ENCODE measurements around the gene TOPAZ1. TPM values are rescaled to one million over a fixed set of nuclear protein-coding genes. Genes with fewer than 3 reads are reported as not detected.
A peak's percentile ranks its signal among the peaks of the same experiment; 100 is the strongest.

The TOPAZ1 gene
- polyA plus RNA-seq, 1 donor = 0.01 TPM

DNA sequence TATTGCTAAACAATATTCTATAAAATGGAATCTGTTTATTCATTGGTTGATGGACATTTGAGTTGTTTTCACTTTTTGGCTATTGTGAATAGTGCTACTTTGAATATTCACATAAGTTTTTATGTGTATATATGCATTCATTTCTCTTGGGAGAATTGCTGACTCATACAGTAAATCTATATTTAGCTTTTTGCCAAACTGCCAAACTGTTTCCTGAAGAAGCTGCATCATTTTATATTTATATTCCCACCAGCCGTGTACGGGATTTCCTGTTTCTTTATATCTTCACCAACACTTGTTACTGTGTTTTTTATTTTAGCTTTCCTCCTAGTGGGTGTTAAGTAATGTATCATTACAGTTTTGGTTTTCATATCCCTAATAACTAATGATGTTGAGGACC lies 84.3 kb downstream of the TOPAZ1 start:
- no peaks in the 10 kb centered on the region for H3K27me3 ChIP-seq (ENCODE audit: control insufficient read depth, insufficient read depth, low read length)
- H3K4me1 ChIP-seq (ENCODE audit: control insufficient read depth, insufficient read depth, low read length) = no peaks in the 10 kb centered on the region
- no peak overlapping the region for H3K27ac ChIP-seq (ENCODE audit: low read length)
- DNase-seq = no peak
- H3K9me3 ChIP-seq (ENCODE audit: control insufficient read depth, low read depth, low read length) = no peaks in the 10 kb centered on the region
- whole genome bisulfite sequencing (ENCODE audit: insufficient coverage, low lambda C conversion rate) = 100% methylated on average over 2 of the region's 2 CpGs
- no peak overlapping the region for H3K4me3 ChIP-seq (ENCODE audit: low read length)
- H3K36me3 ChIP-seq (ENCODE audit: control insufficient read depth, insufficient read depth, low read length) = no peaks in the 10 kb centered on the region

DNA sequence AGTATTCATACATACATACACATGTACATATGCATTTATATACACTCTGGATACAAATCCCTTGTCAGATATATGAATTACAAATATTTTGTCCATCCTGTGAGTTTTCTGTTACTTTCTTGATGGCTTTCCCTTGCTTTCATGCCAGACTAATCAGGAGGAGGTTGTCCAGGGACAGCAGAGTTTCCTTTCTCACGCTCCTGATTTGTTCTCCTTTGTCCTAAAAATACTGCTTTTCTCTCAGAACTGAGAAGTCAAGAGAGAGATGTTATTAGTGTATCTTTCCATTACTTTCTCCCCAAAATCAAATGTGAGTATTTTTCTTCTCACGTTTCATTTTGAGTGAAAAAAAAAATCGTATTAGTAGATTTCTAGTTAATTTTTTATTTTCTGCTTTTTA lies 84.8 kb downstream of the TOPAZ1 start:
- Histone ChIP-seq H3K4me1 (ENCODE audit: control insufficient read depth, insufficient read depth, low read length) (no peaks in the 10 kb centered on the region), H3K27me3 (ENCODE audit: control insufficient read depth, insufficient read depth, low read length) (no peaks in the 10 kb centered on the region), H3K4me3 (ENCODE audit: low read length) (no peak overlapping the region), H3K36me3 (ENCODE audit: control insufficient read depth, insufficient read depth, low read length) (no peaks in the 10 kb centered on the region), H3K9me3 (ENCODE audit: control insufficient read depth, low read depth, low read length) (no peaks in the 10 kb centered on the region), H3K27ac (ENCODE audit: low read length) (no peak overlapping the region)
- WGBS (ENCODE audit: insufficient coverage, low lambda C conversion rate) = 82% methylated on average over 3 of the region's 3 CpGs
- DNase-seq = no peak

DNA sequence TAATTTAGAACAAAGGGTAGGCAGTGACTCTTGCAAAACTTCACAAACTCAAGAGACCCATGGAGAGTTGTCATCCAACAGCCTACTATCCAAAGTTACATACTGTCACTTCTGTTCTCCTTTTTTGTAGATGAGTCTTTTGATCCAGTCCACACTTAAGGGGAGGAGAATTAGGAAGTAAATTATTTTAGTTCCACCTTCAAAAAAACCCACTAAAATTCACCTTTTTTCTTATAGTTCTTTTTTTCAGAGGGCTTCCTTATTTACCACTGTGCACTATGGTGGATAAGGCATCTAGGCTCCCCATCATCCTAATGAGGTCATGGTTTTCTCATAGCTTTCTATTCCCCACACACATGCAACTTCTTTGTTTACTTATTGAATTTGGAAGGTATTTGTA lies 88.3 kb downstream of the TOPAZ1 start:
- H3K4me1 ChIP-seq (ENCODE audit: control insufficient read depth, insufficient read depth, low read length) = no peaks in the 10 kb centered on the region
- H3K36me3 ChIP-seq (ENCODE audit: control insufficient read depth, insufficient read depth, low read length) = no peaks in the 10 kb centered on the region
- no peak overlapping the region for H3K4me3 ChIP-seq (ENCODE audit: low read length)
- no peaks in the 10 kb centered on the region for H3K27me3 ChIP-seq (ENCODE audit: control insufficient read depth, insufficient read depth, low read length)
- H3K9me3 ChIP-seq (ENCODE audit: control insufficient read depth, low read depth, low read length) = no peaks in the 10 kb centered on the region
- no peak for DNase-seq
- H3K27ac ChIP-seq (ENCODE audit: low read length) = no peak overlapping the region

GRCh38 chr3:44330444-44330843 lies 88.8 kb downstream of the TOPAZ1 start:
- no peaks in the 10 kb centered on the region for H3K4me1 ChIP-seq (ENCODE audit: control insufficient read depth, insufficient read depth, low read length)

DNA sequence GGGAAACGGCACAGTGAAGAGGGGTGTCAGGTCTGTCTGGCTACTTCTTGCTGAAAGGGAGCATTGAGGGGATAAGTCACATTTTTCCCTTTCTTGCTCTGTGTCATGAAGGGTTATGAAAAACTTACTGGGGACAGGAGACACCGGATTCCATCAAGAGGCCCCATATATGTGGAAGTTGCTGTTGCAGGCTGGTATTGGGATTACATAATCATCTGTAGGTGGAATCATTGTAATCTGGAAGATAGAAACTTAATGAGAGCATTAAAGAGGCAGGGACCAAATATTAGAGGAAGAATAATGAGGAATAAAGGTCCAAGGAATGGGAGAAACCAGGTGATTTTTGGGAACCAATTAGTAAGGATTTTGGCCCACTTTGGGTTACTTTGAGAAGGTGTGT lies 92.6 kb downstream of the TOPAZ1 start:
- Histone ChIP-seq H3K9me3 (ENCODE audit: control insufficient read depth, low read depth, low read length) (no peaks in the 10 kb centered on the region), H3K4me1 (ENCODE audit: control insufficient read depth, insufficient read depth, low read length) (peaks cover 7% of the 10 kb centered on the region), H3K27ac (ENCODE audit: low read length) (no peak overlapping the region), H3K27me3 (ENCODE audit: control insufficient read depth, insufficient read depth, low read length) (no peaks in the 10 kb centered on the region), H3K36me3 (ENCODE audit: control insufficient read depth, insufficient read depth, low read length) (no peaks in the 10 kb centered on the region), H3K4me3 (ENCODE audit: low read length) (no peak overlapping the region)
- DNase-seq = no peak
- no CpG with 5 or more reads among the region's 2 CpGs for WGBS (ENCODE audit: insufficient coverage, low lambda C conversion rate)

More at GRCh38 chr3:44330444-44330843, 88.8 kb downstream of the TOPAZ1 start:
- no peak for DNase-seq
- Histone ChIP-seq H3K9me3 (ENCODE audit: control insufficient read depth, low read depth, low read length) (no peaks in the 10 kb centered on the region), H3K36me3 (ENCODE audit: control insufficient read depth, insufficient read depth, low read length) (no peaks in the 10 kb centered on the region), H3K27me3 (ENCODE audit: control insufficient read depth, insufficient read depth, low read length) (no peaks in the 10 kb centered on the region), H3K27ac (ENCODE audit: low read length) (no peak overlapping the region), H3K4me3 (ENCODE audit: low read length) (no peak overlapping the region)
- 83% methylated on average over 1 of the region's 2 CpGs for WGBS (ENCODE audit: insufficient coverage, low lambda C conversion rate)

- Histone ChIP-seq H3K36me3 (ENCODE audit: control insufficient read depth, insufficient read depth, low read length) (no peaks in the 10 kb centered on the region), H3K27ac (ENCODE audit: low read length) (peak overlapping the region; percentile 93), H3K4me1 (ENCODE audit: control insufficient read depth, insufficient read depth, low read length) (peaks cover 10% of the 10 kb centered on the region), H3K4me3 (ENCODE audit: low read length) (peak overlapping the region; percentile 90), H3K9me3 (ENCODE audit: control insufficient read depth, low read depth, low read length) (no peaks in the 10 kb centered on the region), H3K27me3 (ENCODE audit: control insufficient read depth, insufficient read depth, low read length) (no peaks in the 10 kb centered on the region)
- peak; percentile 43 to 80 for DNase-seq
- 33% methylated on average over 3 of the region's 5 CpGs for WGBS (ENCODE audit: insufficient coverage, low lambda C conversion rate)
Measured at GRCh38 chr3:44337248-44337785, 95.6 kb downstream of the TOPAZ1 start.

DNA sequence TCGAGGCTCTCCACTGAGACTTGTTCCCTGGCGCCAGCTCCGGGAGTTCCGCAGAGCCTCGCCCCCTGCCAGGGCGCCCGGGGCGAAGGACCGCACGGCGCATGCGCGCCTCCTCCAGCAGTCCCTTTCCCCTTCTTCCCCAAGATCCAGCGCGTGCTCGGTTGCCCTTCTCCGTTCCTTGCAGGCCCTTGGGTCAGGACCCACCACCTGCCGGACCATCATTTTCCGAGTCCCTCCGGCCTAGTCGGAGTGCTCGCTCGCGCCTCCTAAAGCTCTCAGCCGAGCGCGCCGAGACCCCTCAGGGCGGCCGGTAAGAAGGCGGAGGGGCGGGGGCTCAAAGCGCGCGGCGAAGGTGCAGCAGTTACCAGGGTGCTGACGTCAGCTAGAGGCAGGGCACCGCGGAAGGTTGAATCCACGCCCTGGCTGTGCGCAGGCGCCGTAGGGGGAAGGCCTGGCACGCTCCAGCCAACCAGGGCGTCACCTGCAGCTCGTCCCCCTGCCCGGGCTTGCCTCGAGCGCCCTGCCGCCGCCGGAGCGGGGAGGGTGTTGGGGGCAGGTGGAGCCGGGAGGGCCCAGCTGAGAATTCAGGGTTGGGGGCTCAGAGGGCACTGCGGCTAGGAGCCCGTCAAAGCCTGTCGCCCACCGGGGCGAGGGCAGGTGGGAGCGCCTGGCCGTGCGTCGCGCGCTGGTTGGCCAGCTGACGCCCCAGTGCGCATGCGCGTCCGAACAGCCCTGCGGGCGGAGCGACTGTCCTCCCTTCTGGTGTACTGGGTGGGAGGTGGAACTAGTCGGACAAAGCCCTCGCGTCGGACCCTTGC lies 96.5 kb downstream of the TOPAZ1 start, which contains the start of gene TCAIM:
TCAIM (plus strand) TSS at position 757 of the 818 bp plus-strand sequence. CDS start 16,017 bp downstream, outside the sequence.
- Histone ChIP-seq H3K27me3 (ENCODE audit: control insufficient read depth, insufficient read depth, low read length) (no peaks in the 10 kb centered on the region), H3K9me3 (ENCODE audit: control insufficient read depth, low read depth, low read length) (no peaks in the 10 kb centered on the region), H3K27ac (ENCODE audit: low read length) (peak within 1 kb of the TSS; percentile 93), H3K4me3 (ENCODE audit: low read length) (peak within 1 kb of the TSS; percentile 90), H3K4me1 (ENCODE audit: control insufficient read depth, insufficient read depth, low read length) (peaks cover 10% of the 10 kb centered on the region), H3K36me3 (ENCODE audit: control insufficient read depth, insufficient read depth, low read length) (no peaks in the 10 kb centered on the region)
- WGBS (ENCODE audit: insufficient coverage, low lambda C conversion rate) = no CpG with 5 or more reads among the region's 77 CpGs
- DNase-seq = peak; percentile 99

GRCh38 chr3:44338828-44339127 lies 97.1 kb downstream of the TOPAZ1 start:
- Histone ChIP-seq H3K4me1 (ENCODE audit: control insufficient read depth, insufficient read depth, low read length) (peaks cover 10% of the 10 kb centered on the region), H3K4me3 (ENCODE audit: low read length) (peak overlapping the region; percentile 90), H3K9me3 (ENCODE audit: control insufficient read depth, low read depth, low read length) (no peaks in the 10 kb centered on the region), H3K36me3 (ENCODE audit: control insufficient read depth, insufficient read depth, low read length) (no peaks in the 10 kb centered on the region), H3K27me3 (ENCODE audit: control insufficient read depth, insufficient read depth, low read length) (no peaks in the 10 kb centered on the region), H3K27ac (ENCODE audit: low read length) (peak overlapping the region; percentile 93)
- DNase-seq = no peak
- 0% methylated on average over 5 of the region's 15 CpGs for WGBS (ENCODE audit: insufficient coverage, low lambda C conversion rate)

- Histone ChIP-seq H3K9me3 (ENCODE audit: control insufficient read depth, low read depth, low read length) (no peaks in the 10 kb centered on the region), H3K27me3 (ENCODE audit: control insufficient read depth, insufficient read depth, low read length) (no peaks in the 10 kb centered on the region), H3K4me1 (ENCODE audit: control insufficient read depth, insufficient read depth, low read length) (peaks cover 10% of the 10 kb centered on the region), H3K4me3 (ENCODE audit: low read length) (peak overlapping the region; percentile 90), H3K36me3 (ENCODE audit: control insufficient read depth, insufficient read depth, low read length) (no peaks in the 10 kb centered on the region), H3K27ac (ENCODE audit: low read length) (peak overlapping the region; percentile 93)
- WGBS (ENCODE audit: insufficient coverage, low lambda C conversion rate) = 15% methylated on average over 4 of the region's 11 CpGs
- peak in 1 of 2 donors; percentile 54 for DNase-seq
Measured at GRCh38 chr3:44339181-44340057, 97.7 kb downstream of the TOPAZ1 start.

- Histone ChIP-seq H3K36me3 (ENCODE audit: control insufficient read depth, insufficient read depth, low read length) (no peaks in the 10 kb centered on the region), H3K27ac (ENCODE audit: low read length) (peak overlapping the region; percentile 93), H3K4me1 (ENCODE audit: control insufficient read depth, insufficient read depth, low read length) (peaks cover 10% of the 10 kb centered on the region), H3K4me3 (ENCODE audit: low read length) (peak overlapping the region; percentile 90), H3K27me3 (ENCODE audit: control insufficient read depth, insufficient read depth, low read length) (no peaks in the 10 kb centered on the region), H3K9me3 (ENCODE audit: control insufficient read depth, low read depth, low read length) (no peaks in the 10 kb centered on the region)
- WGBS (ENCODE audit: insufficient coverage, low lambda C conversion rate) = no CpG with 5 or more reads among the region's 3 CpGs
- no peak for DNase-seq
Measured at GRCh38 chr3:44340058-44340395, 98.3 kb downstream of the TOPAZ1 start.
